Measurements from ENCODE around the gene CDH4. TPM values are rescaled to one million over a fixed set of nuclear protein-coding genes. Genes with fewer than 3 reads are reported as not detected.

CDH4 gene
- total RNA-seq, 1 donor from 2014 or later, result under 0.01 TPM

DNA sequence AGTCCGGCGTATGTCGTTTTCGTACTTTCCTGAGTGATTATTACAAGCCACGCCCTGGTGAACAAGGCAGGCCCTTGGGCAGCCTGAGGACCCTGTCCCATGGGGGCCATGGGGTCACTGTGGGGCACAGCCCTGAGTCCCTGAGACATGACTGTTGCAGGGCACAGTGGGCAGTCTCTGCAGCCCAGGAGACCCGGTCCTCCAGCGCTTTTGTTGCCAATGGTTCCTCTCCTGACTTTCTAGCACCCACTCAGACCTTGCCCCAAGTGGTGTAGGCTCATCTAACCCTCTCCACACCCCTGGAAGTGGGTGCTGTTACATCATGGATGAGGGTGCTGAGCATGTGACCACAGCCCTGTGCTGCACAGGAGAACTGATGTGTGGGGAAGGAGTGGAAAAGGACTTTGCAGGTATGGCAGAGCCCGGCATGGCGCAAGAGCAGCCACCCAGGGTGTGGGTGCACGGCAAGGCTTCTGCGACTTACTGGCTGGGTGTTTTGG lies 494.1 kb downstream of the CDH4 start:
- DNase-seq (ENCODE audit: low read depth in 2 of 2), result no peak

DNA sequence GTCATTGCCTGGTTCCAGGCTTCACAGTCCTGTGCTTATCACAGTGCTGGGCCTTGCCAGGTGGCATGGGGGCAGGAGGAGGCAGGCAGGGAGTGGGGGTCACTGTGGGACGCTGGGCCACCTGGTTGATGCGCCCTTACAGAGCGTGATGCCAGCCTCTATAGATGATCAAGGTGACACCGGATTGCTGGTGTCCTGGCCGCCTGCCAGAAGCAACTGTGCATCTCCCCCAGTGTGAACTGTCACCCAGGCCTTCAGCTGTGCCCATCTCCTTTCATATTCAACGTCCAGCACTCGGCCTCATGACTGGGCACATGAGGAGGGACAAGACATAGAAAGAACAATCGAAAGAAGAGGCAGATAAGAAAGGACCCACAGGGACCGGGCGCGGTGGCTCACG lies 494.7 kb downstream of the CDH4 start:
- no peak for DNase-seq (ENCODE audit: low read depth in 2 of 2)

DNA sequence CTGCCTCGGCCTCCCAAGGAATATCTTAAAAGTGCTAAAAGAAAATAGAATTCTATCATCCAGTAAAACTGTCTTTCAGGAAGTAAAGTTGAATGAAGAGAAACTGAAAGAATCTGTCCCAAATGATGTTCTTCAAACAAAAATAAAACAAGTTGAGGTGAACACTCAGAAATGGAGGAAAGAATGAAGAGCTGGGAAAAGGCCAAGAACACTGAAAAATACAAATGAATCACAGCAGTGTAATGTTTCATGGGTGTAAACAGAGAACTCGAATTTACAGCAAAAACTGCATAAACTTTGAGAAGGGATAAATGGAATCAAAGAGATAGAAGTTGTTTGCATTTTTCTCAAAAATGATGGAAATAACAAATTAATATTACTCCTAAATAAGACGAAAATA lies 496.3 kb downstream of the CDH4 start:
- DNase-seq (ENCODE audit: low read depth in 2 of 2), result no peak

DNA sequence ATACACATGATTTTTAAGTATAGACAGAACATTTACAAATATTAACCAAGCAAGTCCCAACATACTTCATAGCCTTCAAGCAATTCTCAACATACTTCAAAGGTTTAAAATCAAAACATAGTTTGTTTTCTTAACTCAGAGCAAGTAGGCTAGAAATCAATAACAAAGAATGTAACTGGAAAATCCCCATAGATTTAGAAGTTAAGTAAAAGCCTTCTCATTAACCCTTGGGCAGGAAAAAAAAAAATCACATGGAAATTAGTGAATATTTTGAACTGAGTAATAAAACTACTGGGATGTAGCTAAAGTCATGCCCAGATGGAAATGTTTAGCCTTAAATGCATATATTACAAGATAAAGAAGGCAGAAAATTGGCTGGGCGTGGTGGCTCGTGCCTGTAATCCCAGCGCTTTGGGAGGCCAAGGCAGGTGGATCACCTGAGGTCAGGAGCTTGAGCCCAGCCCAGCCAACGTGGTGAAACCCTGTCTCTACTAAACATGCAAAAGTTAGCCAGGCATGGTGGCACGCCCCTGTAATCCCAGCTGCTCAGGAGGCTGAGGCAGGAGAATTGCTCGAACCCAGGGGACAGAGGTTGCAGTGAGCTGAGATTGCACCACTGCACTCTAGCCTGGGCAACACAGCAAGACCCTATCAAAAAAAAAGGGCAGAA lies 497.5 kb downstream of the CDH4 start:
- DNase-seq (ENCODE audit: low read depth in 2 of 2), result no peak

DNA sequence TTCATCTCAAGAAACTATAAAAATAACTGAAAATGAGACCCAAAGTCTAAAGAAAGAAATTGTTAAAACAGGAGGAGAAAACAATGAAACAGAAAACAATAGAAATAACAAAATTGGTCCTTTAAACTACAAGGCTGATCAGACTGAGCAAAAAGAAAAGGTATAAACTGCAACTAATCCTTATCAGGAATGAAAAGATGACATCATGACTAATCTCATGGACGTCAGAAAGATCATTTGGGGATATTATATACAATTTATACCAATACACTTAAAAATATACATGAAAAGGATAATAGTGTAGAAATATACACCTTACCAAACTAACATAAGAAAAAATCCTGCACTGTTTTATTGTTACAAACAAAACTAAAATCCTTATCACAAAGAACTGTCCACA lies 498.0 kb downstream of the CDH4 start:
- DNase-seq (ENCODE audit: low read depth in 2 of 2), result no peak

DNA sequence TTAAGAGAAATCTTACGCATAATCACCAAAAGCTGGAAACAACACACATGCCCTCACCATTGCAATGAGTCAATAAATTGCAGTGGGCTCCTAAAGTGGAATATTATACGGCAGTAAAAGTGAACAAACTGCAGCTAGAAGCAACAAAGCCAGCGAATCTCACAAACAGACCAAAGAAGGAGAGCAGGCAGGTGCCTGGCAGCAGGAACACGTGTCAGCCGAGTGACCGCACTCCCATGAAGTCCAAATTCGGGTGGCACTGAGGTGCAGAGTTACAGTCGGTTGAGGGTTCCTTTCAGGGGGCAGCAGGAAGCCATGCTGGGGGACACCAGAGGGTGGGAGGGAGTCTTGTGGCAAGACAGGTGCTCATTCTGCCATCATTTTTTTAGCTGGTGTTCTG lies 500.5 kb downstream of the CDH4 start:
- DNase-seq (ENCODE audit: low read depth in 2 of 2), result no peak

DNA sequence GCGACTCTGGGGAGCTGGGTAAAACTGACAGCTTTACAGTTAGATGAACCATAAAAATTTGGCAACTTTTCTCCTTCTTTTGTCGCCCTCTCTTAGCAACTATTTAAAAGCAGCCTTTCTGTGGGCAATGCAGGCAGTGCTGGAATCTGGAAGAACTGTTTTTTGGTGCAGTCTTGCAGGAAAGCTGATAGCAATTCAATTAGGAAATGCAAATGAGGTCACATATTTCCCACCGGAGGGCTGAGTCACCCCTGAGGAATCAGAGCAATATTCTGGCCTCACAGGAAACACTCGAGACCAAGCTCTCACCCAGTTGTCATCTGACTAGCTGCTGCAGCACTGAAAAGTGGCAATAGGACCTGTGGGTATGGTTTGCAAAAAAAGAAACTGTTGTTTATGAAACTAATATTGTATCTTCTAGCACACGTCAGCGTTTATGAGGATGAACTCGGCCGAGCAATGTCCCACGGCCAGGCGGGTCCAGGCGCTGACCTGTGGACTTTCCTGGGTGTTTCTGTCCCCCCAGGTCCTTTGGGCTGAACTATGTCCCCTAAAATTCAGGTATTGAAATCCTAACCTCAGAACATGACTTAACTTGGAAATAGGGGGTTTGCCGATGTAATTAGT lies 501.4 kb downstream of the CDH4 start:
- DNase-seq (ENCODE audit: low read depth in 2 of 2), result peak in 1 of 2 donors; percentile 11

DNA sequence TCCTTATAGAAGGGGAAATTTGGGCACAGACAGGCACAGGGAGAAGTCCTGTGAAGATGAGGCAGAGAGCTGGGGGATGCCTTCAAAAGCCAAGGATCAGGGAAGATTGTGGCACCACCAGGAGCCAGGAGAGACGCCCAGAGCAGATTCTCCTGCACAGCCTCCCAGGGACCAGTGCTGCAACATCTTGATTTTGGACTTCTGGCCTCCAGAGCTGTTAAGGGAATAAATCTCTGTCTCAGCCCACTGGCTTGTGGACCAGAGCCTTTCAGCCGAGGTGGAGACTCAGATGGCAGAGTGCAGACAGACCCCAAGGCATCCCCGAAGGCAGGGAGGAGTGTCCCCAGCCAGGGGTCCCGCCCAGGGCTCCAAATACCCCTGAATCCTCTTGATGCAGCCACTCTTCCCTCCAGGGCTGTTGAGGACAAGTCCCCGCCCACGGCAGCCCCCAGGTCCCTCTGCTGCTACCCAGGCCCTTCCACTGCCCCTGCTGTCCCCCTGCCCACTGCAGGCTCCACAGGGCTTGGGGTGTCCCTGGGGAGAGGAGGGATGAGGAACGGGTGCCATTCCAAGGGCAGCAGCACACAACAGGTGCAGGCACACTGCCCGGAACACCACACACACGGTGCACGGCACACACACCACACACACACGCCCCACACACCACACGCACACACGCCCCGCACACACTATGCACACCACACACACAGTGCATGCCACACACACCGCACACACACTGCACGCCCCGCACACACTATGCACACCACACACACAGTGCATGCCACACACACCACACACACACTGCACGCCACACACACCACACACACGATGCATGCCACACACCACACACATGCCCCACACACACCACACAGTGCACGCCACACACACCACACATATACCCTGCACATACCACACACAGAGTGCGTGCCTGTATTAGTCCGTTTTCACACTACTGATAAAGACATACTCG lies 502.2 kb downstream of the CDH4 start:
- no peak for DNase-seq (ENCODE audit: low read depth in 2 of 2)

DNA sequence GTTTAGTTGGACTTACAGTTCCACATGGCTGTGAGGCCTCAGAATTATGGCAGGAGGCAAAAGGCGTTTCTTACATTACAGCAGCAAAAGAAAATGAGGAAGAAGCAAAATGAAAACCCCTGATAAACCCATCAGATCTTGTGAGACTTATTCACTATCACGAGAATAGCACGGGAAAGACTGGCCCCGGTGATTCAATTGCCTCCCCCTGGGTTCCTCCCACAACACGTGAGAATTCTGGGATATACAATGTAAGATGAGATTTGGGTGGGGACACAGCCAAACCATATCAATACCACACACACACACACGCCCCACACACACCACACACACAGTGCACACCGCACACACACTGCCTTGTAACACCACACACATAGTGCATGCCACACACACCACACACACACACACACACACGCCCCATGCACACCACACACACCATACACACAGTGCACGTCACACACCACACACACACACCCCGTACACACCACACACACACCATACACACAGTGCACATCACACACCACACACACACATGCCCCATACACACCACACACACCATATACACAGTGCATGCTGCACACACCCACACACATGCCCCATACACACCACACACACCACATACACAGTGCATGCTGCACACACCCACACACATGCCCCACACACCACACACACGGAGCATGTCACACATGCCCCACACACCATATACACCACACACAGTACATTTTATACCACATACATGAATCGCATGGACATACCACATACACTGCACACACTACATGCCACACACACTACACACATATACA lies 503.1 kb downstream of the CDH4 start:
- DNase-seq (ENCODE audit: low read depth in 2 of 2), result no peak

DNA sequence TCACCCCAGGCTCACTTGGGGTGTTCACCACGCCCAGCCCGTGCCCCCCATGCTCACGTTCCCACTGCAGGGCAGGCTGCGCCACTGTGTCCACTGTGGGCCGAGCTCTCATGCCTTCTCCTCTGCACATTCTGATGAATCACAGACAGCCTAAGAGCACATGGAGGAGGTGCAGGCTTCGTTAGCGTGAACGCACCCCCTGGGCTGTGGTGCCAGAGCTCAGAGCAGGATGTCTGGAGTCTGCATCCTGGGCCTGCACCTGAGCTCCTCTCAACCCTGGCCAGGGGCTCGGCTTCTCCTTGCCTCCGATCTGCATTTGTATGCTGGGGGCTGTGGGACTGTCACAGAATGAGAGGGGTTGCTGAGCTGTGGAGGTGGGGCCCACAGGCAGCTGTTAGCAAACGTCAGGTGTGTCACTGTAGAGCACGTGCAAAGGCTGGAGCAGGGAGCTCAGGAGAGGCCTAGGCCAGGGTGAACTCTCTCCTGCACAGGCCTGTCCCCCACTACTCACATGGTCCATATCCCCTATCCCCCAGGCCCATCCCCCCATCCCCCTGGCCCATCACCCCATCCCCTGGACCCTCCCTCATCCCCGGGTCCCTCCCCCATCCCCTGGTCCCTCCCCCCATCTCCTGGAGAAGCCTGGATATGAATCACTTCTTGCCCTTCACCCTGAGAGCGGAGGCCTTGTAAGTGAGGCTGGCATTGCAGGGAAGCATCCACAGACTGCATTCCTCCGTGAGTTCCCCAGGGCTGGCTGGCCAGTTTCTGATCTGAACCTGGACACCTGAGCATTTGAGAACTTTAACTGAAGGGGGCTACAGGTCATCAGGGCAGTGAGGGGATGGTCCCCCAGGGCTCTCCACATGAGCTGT lies 504.1 kb downstream of the CDH4 start:
- no peak for DNase-seq (ENCODE audit: low read depth in 2 of 2)

DNA sequence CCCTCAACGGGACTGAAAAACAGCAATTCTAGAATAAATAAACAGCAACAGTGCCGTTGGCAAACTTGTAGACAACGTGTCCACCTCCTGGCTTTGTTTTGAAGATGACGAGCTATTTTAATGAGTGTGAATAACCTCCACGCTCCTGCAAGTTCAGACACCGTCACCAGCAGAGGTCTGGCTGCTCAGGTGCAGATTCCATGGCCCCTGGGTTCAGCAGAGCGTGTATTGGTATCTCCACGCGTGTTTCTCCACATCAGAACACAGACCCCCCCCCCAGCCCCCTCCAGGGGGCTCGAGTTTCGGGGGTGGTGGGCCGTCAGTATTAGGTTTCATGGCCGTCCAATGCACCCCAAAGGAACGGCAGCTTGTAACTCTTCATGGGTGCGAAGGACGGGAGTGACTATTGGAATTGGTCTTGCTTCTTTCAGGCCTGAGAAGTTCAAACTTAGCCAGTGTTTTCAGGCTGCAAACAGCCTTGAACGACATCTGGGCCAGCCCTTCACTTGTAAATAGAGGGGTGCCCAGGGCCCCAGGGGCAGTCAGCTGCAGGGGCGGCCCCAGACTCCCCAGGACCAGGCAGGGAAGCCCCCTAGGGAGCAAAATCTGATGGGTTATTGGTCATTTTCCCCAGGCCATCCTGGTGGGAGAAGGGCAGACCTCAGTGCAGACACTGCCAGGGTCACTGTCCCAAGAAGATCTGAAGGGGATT lies 505.1 kb downstream of the CDH4 start:
- DNase-seq (ENCODE audit: low read depth in 2 of 2), result no peak

DNA sequence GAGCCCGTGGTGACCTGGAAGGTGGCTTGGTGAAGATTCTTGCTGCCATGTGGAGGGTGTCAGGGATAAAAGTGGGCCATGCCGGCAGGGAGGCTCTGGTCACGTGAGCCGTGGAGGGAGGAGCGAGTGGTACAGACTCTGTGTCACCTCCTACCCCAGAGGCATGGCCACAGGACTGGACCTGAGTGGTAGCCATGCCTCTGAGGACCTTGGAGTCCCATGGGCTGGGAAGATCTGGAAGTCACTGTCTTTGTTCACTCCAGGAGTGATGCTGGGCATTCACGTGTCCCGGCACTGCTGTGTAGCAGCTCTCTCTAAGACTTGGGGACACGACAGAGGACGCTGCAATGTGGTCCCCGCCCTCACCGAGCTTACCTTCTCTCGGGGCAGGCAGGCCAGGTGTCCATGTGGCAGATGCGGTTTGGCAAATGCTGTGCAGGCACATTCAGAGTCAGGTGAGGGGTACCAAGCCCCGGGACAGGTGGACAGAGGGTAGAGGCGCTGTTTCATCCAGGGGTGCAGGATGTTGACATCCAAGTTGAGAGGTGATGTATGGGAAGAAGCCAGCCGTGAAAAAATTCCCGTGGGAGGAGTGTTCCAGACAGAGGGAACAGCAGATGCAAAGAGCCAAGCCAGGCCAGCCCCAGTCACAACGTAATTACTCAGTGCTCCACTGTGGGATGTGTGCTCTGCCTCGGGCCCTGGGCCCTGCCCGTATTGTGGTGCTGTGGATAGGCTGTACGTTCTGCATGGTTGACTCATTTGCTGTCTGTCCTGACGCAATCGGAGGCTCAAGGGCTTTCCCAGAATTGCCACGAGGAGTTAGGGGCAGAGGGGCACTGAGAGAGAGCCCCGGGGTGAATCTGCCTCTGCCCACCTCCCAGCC lies 505.9 kb downstream of the CDH4 start:
- no peak for DNase-seq (ENCODE audit: low read depth in 2 of 2)

DNA sequence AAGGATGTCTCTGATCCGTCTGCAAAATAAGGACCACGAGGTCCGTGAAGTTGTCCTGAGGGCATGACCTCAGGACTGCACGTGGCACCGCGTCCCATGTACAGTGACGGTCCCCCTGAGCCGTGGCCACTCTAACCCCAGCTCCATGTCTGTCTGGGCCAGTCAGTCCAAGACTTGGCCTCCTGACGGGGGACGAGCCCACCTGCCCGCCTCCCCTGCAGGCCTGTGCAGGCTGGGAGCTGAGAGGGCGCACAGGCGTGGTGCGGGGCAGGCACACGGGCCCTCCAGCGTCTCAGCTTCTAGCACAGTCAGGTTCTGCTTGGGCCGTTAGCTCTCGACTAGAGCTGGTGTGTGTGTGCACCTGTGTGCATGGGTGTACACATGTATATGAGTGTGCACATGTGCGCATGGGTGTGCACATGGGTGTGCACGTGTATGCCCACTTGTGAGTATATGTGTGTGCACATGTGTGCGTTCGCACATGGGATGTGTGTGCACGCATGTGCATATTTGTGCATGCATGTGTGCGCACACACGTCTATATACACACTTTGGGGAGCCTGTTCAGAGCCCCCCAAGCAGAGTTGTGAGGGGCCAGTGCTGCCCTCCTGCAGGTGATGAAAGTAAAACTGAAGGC lies 506.6 kb downstream of the CDH4 start:
- no peak for DNase-seq (ENCODE audit: low read depth in 2 of 2)

DNA sequence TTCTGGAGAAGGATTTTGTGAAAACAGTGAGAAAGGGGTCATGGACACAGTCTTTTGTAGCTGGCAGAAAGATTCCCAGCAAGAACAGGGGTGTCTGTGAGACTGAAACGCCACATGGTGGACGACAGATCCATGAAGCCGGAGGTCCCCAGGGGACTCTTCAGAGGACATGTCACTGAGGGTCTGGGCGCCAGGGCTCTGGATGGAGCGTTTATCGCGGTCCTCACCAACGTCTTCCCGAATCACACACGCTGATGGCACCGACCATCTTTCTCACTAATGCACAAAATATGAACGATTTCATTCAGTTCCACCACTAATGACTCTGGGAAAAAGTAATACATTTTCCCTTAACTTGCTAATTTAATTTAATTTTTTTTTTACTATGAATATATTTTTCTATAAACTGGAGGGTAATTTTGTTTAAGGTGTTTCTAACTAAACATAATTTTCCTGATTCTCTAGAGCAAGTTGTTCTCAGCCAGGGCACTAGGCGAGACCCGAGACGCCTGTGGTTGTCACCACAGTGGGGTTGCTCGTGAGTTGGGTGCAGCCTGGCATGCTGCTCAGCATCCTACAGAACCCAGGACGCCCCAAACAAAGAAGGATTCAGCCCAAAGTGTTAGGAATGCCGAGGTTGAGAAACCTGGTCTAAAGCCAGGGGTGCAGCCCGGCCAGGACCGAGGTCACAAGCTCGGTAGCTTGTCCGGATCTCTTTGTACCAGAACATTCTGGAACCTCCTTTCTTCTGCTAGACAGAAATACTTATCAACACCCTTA lies 507.4 kb downstream of the CDH4 start:
- DNase-seq (ENCODE audit: low read depth in 2 of 2), result no peak

DNA sequence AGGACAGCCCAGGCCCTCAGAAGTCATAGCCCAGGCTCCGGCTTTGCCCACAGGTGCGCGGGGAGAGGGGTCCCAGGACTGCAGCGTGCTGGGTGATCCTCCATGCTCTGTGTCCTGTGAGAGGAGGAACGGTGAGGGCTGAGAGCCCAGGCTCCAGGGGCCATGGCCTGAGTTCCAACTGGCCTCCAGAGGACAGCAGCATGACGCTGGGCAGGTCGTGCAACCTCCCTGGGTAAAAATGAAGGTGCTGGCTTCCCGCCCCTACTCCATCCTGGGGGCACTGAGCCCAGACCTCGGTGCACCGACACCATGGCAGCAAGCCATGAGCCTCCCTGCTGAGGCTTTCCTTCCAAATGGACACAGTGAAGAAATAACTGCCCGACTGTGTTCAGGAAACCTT lies 508.3 kb downstream of the CDH4 start:
- no peak for DNase-seq (ENCODE audit: low read depth in 2 of 2)

DNA sequence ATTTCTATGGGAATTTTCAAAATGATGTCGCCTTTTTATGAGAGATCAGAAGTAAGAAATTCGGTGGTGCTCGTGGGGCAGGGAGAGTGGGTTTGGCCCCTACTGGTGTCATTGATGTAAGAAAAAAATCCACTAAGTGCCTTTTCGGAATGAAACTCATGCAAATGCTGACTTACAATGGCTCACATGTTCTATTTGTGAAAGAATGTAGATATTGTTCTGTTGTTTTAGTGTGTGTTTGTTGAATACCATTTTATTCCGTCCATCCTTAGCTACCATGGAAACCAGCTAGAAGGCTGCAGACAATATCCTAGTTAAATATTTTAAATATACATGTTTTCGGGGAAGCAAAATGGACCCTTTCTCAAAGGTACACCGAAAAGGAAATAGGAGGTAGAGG lies 508.7 kb downstream of the CDH4 start:
- no peak for DNase-seq (ENCODE audit: low read depth in 2 of 2)

DNA sequence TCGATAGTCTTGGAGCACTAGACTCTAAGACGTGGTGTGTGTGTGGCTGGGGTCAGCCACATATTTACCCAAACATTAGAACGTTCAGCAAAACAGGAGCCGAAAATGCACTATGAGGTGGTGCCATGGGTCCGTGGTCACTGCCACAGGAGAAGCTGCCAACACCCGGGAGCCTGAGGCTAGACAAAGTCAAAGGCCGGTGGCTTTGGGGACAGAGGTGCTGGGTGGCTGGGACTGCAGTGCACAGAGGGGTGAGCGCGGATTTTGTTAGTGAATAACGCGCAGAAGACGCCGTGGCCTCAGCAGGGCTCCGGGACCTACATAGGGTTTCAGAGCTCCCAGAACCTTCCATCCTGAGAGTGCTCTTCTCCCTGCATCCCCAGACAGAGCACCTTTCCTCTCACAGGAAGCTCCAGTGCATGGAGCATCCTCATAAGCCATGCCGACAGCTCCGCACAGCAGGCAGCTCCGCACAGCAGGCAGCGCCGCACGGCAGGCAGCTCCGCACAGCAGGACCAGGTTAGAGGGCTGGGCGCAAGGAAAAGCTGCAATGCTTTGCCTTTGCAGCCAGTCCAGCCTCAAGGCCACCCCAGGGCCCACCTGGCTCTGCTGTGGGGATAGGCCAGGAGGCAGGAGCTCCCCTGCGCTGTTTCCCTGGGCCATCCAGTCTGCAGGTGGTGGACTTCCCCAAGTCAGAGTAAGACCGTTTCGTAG lies 509.5 kb downstream of the CDH4 start:
- DNase-seq (ENCODE audit: low read depth in 2 of 2), result no peak
